HG02870 (cell line): Measurements from ENCODE around the gene CDC14C.
"Not testable (repeated sequence)": the region's sequence is repeated elsewhere in the genome, so short reads cannot be mapped to it uniquely, and the experiment has no call there.

Source experiments
- ATAC-seq: cut with Tn5 transposase; IDR thresholded peaks from one replicate; pipeline ENCODE4 v1.9.1; 2021; ENCODE audit warnings: mild to moderate bottlenecking, moderate library complexity; ENCODE audit not compliant: unreplicated experiment

The CDC14C gene

DNA sequence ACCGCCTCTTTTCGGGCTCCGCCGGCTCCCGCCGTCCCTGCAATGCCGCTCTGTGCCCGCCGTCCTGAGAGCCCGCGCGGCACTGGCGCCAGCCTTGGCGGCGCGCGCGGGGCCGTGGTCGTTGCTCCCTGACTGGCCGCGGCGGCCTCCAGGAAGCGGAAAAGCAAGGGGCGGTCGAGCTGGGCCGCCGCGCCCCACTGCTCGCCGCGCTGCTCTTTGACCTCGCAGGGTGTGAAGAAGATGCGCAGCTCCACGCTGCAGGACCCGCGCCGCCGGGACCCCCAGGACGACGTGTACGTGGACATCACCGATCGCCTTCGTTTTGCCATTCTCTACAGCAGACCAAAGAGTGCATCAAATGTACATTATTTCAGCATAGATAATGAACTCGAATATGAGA is at the start of gene CDC14C:
CDC14C (plus strand) TSS at position 115 of the 400 bp plus-strand sequence; CDS start at position 241, 126 bp downstream.
- no peak for ATAC-seq

GRCh38 chr7:48875045-48875916 is 49.1 kb upstream of the CDC14C start:
- no peak for ATAC-seq

- no peak for ATAC-seq
These were observed 48.3 kb upstream of the CDC14C start for GRCh38 chr7:48876087-48876486.

DNA sequence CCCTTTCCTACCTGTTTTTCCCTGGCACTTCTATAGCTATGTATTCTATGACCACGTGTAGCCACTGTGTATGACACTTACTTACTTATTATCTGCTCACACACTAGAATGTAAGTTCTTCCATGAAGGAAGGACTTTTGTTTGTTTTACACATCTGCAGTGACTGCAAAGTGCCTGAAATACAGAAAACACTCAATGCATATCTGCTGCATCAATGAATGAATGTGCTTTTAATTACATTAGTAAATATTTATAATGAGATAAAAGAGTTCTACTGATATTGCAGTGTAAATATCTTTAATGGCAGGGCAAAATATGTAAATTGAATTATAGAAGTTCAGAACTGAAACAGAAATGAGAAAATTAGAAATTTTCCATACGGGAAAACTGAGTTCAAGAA is 43.5 kb upstream of the CDC14C start:
- ATAC-seq, result no peak

- ATAC-seq, result no peak
These were observed 36.8 kb upstream of the CDC14C start for GRCh38 chr7:48887500-48887899.

DNA sequence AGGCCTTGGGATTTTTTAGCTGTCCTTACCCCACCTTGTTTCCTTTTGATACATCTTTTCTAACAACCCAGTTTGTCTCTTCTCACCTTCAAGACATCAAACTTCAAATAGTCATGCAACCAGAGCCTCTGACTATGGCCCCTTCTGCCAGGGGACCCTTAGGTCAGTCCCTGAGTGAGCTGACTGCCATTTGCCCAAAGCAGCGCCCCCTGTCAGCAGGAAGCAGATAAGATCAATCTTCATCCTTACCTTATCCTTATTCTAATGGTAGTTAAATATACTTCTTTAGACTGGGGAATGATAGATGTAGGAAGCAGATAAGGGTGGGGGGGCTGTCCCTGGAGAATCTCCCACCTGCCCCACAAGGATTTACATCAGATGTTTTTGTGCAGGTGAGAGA is 29.8 kb upstream of the CDC14C start:
- no peak for ATAC-seq

DNA sequence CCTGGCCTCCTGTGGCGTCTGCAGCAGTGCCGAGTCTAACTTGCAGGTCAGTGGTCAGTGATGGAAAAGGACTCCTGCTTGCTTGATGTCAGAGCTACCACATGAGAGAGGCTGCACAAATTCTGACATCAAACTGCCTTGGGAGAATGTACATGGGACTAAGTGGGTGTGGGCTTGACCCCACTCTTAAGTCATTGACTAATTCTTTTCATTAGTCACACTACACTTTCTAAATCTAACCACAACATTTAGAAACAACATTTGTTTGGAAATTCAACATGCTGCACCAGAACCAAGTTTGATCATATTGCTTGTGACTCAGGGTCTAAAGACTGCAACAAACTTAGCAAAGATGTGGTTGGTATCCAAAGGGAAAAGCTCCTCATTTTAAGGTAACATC is 24.4 kb upstream of the CDC14C start:
- no peak for ATAC-seq

DNA sequence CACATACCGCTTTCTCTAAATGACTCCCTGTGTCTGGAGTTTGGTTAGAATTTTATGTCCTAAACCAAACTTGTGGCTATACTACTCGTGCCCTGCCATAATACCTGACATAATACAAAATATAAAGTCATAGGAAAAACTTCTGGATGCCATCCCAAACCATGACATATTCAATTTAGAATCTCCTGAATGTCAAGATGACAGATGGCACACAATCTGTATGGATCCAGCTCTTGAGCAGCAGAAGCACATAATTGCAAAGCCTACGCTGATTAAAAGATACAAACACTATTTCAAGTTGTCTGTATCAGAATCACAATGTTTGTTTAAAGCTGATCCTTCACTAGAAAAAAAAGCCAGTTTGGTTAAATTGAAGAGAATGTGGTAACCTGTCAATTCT is 22.4 kb upstream of the CDC14C start:
- ATAC-seq, result no peak

GRCh38 chr7:48904975-48905374 is 19.4 kb upstream of the CDC14C start:
- ATAC-seq, result no peak

GRCh38 chr7:48905686-48906085 is 18.7 kb upstream of the CDC14C start:
- not testable (repeated sequence) for ATAC-seq

- ATAC-seq, result not testable (repeated sequence)
These were observed 14.5 kb upstream of the CDC14C start for GRCh38 chr7:48909887-48910286.

DNA sequence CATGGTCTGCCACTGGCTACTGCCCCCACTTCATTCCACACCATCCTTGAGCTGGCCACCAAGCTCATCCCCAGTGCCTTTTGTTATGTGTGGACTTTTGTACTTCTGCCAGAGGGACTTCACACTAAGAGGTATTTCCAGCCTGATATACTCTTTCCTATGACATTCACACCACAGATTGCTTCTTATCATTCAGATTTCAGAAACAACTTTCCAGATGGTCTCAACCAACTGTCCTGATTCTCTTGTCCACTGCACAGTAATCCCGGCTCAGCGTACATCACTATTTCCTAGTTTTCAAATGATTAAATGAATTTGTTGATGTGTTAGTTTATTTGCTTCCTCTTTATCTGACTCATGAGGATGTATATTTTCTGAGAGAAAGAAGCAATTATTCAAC is 7.1 kb downstream of the CDC14C start:
- ATAC-seq, result no peak

DNA sequence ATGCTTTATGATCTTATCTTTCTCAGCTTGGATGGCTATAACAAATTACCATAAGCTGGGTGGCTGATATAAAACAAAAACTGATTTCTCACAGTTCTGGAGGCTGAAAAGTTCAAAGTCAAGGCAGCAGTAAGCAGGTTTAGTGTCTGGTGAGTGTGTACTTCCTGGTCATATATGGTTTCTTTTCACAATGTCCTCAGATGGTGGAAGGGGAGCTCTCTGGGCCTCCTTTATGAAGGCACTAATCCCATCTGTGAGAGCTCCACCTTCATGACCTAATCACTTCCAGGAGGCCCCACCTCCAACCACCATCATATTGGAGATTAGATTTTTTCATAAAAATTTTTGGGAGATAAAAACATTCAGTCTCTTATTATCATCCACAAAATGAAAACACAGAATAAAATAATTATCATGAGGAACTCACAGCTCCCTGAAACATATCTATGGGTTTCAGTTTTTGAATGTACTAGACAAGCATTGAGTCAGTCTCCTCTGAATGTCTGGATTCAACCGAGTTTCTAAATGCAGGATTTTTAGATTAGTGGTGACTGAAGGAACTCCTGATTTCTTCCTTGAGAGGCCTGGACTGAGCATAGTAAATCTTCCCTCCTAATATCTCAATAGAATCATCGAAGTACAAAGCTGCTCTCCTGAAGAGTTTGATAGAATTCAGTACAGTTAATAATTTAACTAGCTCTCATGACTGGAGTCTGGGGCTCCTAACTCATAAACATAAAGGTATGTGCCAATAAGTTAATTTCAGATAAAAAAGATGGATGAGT is 8.0 kb downstream of the CDC14C start:
- ATAC-seq, result no peak

DNA sequence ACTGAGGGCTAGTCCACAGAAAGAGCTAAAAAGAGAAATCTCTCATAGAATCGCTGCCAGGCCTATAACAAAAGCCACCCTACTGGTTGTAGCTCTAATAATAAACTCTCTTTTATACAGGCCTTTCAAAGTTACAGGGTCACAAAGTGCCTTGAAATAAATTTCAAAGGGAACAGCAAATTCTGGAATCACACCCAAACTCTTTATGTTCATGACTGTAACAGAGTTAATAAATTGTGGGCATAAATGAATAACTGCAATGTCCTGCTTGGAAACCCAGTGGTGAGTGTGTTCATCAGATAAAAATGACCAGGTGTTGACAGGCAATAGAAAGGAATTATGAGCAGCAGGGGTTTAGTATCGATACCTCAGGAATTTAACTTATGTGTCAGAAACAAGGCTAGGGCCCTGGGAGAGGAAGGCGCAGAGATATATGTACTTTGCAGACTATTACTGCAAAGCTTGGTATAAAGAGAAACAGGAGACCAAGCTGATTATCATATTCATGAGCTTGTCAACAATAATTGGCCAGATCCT is 9.3 kb downstream of the CDC14C start:
- ATAC-seq, result no peak

- ATAC-seq, result no peak
These were observed 14.4 kb downstream of the CDC14C start for GRCh38 chr7:48938539-48939295.

DNA sequence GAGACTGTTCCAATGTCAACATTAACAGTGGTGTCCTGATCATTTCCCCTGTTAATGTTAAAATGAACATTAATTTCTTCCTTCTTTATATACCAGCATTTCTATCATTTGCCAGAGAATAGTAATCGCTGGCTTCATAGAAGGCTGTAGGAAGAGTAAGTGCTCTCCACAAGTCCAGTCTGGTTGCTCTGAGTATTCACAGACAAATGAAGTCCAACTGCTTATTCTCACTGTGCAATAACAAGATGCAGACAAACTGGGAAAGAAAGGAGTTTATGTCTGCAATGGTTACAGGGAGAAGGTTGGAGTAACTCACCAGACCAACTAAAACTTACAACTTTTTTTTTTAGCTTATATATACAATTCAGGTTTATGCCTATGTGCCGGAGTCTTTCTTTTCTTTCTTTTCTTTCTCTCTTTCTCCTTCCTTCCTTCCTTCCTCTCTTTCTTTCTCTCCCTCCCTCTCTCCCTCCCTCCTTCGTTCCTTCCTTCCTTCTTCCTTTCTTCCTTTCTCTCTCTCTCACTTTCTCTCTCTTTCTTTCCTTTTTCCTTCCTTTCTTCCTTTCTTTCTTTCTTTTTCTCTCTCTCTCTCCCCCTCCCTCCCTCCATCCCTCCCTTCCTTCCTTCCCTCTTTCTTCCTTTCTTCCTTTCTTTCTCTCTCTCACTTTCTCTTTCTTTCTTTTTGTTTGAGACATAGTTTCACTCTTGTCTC is 19.1 kb downstream of the CDC14C start:
- ATAC-seq, result no peak

- ATAC-seq, result no peak
These were observed 31.6 kb downstream of the CDC14C start for GRCh38 chr7:48955916-48956315.

GRCh38 chr7:48959676-48960075 is 35.3 kb downstream of the CDC14C start:
- ATAC-seq, result no peak

- ATAC-seq, result no peak
These were observed 38.6 kb downstream of the CDC14C start for GRCh38 chr7:48962821-48963505.

- no peak for ATAC-seq
These were observed 39.7 kb downstream of the CDC14C start for GRCh38 chr7:48964074-48964473.
